Cerebellar cortex (tissue), 1 donor: ENCODE data around the gene SMC1B.
"Not testable (repeated sequence)": the region's sequence is repeated elsewhere in the genome, so short reads cannot be mapped to it uniquely, and the experiment has no call there.

Experiments used
- DNase-seq: peaks from one replicate; pipeline ENCODE4 v3.0.0-alpha.2; 2015; ENCODE audit warnings: low spot score

Gene SMC1B

DNA sequence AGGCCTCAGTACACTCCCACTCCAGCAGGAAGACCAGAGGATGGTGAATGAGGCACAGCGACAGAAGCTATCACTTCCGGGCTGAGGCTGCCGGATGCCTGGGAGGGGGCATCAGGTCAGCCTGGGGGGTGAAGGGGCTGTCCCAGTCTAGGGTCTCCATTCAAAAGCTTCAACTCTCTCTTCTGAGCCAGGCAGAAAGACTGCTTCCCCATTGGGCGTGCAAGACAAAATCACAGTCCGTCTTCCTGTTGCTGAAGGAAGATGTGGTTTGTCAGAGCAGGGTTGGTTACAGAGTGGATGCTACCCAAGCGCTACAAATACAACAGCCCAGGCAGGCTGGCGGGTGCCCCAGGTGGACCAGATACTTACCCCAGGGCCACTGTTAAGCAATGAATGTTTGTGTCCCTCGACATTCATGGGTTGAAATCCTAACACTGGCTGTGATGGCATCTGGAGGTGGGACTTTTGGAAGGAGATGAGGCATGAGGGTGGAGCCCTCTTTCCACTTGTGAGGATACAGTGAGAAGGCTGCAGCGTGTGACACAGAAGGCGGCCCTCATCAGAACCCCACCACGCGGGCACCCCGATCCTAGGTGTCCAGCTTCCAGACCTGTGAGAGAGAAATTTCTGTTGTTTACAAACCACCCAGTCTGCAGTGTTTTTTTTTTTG, 116.6 kb downstream of the SMC1B start:
- DNase-seq, result no peak

DNA sequence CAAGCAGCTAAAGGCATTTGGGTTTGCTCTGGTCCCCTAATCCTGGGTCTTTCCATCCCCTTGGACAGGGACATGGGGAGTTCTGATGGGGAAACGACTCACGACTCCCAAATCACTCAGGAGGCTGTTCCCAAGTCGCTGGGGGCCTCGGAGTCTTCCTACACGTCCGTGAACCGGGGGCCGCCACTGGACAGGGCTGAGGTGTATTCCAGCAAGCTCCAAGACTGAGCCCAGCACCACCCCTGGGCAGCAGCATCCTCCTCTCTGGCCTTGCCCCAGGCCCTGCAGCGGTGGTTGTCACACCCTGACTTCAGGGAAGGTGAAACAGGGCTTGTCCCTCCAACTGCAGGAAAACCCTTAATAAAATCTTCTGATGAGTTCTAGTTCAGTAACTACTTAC, 117.9 kb downstream of the SMC1B start:
- DNase-seq, result no peak

- DNase-seq, result not testable (repeated sequence)
Measured at GRCh38 chr22:45295004-45295403, 118.4 kb downstream of the SMC1B start.
